Measurements from ENCODE around the gene MAP3K14.

Gene MAP3K14

GRCh38 chr17:45231481-45232116, 85.2 kb downstream of the MAP3K14 start:
- no peak for DNase-seq

DNA sequence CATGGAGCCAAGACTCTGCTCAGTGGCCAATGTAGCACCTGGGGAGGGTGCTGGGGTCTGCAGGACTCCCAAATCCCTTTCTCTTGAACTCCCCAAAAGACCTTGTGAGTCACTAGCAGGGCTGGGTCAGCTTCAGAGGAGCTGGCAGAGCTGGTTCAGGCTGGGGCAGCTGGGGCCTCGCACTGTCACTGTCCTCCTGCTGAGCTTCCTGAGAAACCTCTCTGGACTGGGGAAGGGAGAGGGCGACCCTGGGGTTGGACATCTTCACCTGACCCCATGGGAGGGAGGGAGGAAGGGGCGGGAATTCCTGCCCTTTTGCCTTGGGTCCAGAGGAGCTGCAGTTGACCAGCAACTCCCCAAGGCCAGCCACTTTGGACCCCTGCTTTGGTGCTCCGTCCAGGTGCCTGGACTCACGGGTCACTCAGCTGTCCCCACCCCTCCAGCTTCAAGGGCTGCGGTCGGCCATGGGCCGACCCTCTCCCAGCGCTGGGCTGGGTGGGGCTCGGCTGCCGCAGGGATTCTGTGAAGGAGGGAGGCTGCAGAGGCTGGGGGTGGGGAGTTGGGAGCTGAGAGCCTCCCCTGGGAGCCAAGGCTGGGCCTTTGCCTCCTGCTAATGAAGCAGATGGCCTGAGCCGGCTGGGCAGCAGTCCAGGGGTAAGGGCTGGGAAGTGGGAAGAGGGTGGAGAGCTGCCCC, 85.9 kb downstream of the MAP3K14 start:
- no peak for DNase-seq

GRCh38 chr17:45230410-45230786, 86.4 kb downstream of the MAP3K14 start:
- no peak for DNase-seq

GRCh38 chr17:45229681-45230409, 87.0 kb downstream of the MAP3K14 start:
- DNase-seq: no peak

- peak; percentile 53 to 97 (median 81) for DNase-seq
These were observed 87.9 kb downstream of the MAP3K14 start for GRCh38 chr17:45228763-45229539.

GRCh38 chr17:45227926-45228762, 88.7 kb downstream of the MAP3K14 start:
- DNase-seq: peak in 2 of 5 experiments; percentile 18 to 38

DNA sequence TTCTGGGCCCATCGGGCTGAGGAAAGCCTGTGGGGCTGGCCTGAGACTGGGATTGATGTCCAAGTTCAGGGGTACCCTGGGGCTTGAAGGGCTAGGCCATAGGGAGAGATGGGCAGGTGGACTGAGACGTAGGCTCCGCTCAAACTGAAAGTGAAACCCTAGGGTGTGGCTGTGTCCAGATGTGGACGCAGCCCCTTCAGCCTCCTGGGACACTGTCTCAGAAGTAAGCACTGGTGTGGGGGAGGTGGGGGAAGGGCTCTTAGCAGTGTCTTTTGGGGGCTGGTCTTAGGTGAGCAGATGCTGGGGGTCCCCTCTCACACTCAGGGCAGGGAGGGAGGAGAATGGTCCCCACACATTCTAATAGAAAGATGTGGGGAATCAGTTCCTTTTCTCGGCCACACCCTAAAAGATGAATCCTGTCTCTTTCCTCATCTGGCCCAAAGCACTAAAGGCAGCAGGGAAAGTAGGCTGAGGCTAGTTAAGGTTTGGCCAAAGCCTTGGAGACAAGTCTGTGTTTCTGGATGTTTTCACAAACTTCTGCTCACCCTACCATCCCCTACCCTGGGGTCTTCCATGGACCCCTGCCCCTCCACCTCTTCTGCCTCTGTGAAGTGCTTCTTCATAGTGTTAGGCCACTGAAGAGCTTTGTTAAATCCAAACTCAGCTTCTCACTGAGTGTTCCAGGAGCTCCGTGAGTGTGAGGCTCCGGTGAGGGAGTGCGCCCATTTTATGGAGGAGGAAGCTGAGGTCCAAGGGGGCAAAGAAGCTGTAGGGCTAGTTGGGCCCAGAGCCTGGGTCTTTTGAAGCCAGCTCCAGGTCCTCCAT, 89.5 kb downstream of the MAP3K14 start:
- DNase-seq: peak in 1 of 5 experiments; percentile 48

DNA sequence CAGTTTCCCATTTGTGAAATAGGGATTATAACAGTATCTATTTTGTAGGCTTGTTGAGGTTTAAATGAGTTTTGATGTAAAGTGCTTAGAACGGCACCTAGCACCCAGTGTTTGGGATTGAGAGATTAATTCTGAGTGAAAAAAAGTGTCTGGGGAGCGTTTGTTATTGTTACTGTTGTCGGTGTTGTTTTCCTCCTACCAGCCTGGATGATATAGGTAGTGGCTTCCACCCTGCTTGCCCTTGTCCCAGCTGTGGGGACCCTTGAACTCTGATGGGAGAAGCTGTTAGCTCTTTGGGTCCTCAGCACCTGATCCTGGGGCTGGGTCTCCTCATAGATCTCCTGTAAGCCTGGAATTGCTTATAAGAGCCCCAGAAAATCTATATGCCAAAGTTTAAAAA, 90.2 kb downstream of the MAP3K14 start:
- DNase-seq: no peak

GRCh38 chr17:45225964-45226530, 90.8 kb downstream of the MAP3K14 start:
- DNase-seq: peak; percentile 71 to 100 (median 90)

DNA sequence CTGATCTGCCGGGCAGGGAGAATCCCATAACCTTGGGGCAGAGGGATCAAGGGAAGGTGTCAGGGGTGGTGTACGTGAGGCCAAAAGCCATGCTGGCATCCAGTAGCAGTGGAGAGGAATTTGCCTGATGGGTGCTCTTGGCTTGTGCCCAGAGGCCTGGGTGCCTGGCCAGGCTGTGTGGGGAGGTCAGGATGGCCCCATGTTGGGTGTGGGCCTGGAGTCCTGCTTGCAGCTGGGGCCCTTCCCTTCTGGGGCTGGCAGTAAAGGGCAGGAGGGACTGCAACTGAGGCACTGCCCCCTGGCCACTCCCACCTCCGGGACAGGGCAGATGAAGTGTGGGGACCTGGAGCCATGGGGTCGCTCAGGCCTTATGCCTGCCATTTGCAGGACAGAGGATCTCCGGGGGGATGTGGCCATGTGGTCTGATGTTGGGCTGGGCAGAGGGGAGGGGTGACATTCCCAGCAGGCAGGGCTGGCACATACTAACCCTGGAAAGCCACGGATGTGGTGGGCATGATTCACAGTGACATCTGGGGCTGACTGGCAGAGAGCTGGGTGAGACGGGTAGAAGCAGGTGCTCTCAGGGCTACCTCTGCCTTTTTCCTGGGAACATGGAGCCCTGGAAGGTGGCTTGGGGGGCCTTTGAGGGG, 91.6 kb downstream of the MAP3K14 start:
- DNase-seq: peak in 2 of 5 experiments; percentile 57 to 71

- peak in 2 of 5 experiments; percentile 34 to 51 for DNase-seq
These were observed 92.2 kb downstream of the MAP3K14 start for GRCh38 chr17:45224671-45225050.

- peak in 3 of 5 experiments; percentile 34 to 77 (median 75) for DNase-seq
These were observed 93.0 kb downstream of the MAP3K14 start for GRCh38 chr17:45223539-45224528.

DNA sequence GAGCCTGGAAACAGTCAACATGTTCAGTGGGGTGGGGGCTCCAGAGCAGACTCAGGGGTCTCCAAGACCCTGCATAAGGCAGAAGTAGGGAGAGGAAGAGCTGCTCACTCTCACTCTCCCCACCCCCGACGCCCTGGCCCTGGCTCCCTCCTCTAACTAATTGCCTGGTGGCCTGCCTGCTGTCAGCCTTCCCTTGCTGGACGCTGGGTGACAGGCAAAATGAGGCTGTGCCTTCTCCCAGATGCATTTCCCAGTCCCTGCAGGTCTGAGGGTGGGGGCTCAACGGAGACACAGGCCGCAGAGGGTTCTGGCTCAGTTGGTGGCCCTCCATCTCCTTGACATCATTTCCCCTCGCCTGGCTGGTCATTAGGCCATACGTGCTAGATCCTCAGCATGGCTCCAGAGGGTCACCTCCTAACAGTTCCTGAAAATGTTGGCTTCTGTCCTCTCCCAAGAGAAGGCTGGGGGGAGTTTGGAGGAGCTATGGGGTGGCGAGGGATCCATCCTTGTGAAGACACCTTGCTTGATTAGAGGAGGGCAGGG, 93.8 kb downstream of the MAP3K14 start:
- DNase-seq: no peak

GRCh38 chr17:45222289-45222995, 94.4 kb downstream of the MAP3K14 start:
- DNase-seq: peak in 3 of 5 experiments; percentile 33 to 77 (median 34)

DNA sequence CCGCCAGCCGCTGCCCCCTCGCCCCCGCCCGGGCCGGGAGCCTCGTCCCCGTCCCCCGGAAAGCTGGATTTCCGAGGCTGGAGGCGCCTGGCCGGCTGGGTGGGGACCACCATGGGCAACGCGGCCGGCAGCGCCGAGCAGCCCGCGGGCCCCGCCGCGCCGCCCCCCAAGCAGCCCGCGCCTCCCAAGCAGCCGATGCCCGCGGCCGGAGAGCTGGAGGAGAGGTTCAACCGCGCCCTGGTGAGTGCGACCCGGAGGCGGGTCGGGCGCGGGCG, 94.9 kb downstream of the MAP3K14 start:
- no peak for DNase-seq

GRCh38 chr17:45221081-45222013, 95.5 kb downstream of the MAP3K14 start, which contains the start of gene FMNL1:
TSS of gene FMNL1 (plus strand) at chr17:45221885. CDS start at chr17:45222125, 240 bp downstream.
- peak in 4 of 5 experiments; percentile 42 to 82 (median 61) for DNase-seq

DNA sequence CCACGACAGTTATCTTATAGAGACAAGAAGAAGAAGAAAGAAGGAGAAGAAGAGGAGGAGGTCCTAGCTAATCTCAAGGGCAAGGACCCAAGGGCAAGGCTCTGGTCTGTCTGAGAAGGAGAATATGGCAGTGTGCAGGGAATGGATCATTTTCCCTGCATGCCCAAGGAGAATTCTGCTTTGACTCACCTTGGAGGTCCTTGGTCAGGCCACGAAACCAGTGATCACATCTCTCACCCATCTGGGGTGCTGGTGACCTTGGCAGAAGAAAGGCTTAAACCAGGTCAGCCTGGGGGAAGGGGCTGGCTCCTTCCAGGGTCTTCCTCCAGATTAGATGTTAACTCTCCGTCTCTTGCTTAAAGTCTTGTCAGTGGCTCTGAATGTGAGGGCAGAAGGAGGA, 96.7 kb downstream of the MAP3K14 start:
- DNase-seq: no peak

All from T-helper 2 cell (primary cell).